Stimulated activated CD4-positive, alpha-beta T cell treated with anti-CD3 and anti-CD28 coated beads, Interleukin-4, amount 100 ng/mL, for 48 hours (primary cell): Measurements from ENCODE around the gene PRKCZ.

Experiments
- DNase-seq, 2 donors: peaks; one replicate each; pipeline ENCODE4 v3.0.0-alpha.2; 2020; ENCODE audit warnings: low read depth in 2 of 2

PRKCZ gene

DNA sequence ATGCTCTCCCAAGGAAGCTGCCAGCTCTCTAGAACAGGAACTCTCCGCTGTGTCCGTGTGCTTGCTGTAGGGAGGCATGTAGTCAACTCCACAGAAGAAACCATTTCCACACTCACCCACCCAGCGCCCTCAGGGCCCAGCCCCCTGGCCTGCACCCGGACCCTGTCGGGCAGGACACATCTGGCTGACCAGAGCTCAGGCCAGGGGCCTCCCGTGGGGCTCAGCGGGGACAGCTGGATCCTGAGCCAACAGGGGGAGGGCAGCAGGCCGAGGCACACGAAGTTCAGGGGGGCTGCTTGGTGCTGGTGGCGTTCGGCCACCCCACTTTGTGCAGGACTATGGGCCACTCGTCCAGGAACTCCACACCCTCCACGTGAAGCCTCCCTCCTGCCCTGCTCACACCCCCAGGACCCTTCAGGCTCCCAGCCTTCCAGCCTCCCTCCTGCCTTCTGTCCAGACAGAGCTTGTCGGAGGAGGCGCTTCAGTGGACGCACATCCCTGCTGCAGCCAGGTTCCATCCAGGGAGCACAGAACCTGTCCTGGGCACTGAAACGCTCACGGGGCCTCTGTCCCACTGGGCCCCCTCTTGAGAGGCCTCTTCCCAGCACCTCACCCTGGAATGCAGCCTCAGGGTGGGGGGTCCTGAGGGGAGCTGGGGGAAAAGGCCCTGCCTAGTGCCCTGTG, 159.3 kb downstream of the PRKCZ start:
- DNase-seq: no peak

- no peak for DNase-seq
Measured at GRCh38 chr1:2210084-2210653, 160.0 kb downstream of the PRKCZ start.

DNA sequence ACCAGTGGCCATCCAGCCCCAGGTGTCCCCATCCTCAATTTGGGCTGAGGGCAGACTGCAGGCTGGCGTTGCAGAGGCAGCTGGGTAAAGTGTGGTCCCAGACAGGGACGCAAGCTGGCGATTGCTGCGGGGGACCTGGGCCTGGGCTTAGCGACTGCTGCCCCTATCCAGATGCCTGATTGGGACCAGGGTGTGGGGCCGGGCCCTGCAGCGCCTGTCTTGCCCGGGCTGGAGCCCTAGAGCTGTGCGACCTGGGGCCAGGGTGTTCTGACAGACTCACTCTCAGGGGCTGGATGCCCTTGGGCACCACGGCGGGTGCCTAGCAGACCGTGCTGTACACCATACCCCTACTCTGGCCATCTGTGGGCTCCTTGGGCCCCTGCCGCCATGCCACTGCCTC, 160.6 kb downstream of the PRKCZ start:
- no peak for DNase-seq

GRCh38 chr1:2212274-2212531, 162.0 kb downstream of the PRKCZ start:
- no peak for DNase-seq

- DNase-seq: no peak
Measured at GRCh38 chr1:2212532-2213491, 162.6 kb downstream of the PRKCZ start.

- DNase-seq: no peak
Measured at GRCh38 chr1:2213576-2214505, 163.6 kb downstream of the PRKCZ start.

- DNase-seq: no peak
Measured at GRCh38 chr1:2214541-2215241, 164.5 kb downstream of the PRKCZ start.

GRCh38 chr1:2215329-2215728, 165.1 kb downstream of the PRKCZ start:
- DNase-seq: no peak

GRCh38 chr1:2215909-2216766, 165.9 kb downstream of the PRKCZ start:
- no peak for DNase-seq

GRCh38 chr1:2216767-2217058, 166.5 kb downstream of the PRKCZ start:
- DNase-seq: no peak

GRCh38 chr1:2221271-2221670, 171.1 kb downstream of the PRKCZ start:
- DNase-seq: no peak

- DNase-seq: no peak
Measured at GRCh38 chr1:2224170-2224584, 174.0 kb downstream of the PRKCZ start.

DNA sequence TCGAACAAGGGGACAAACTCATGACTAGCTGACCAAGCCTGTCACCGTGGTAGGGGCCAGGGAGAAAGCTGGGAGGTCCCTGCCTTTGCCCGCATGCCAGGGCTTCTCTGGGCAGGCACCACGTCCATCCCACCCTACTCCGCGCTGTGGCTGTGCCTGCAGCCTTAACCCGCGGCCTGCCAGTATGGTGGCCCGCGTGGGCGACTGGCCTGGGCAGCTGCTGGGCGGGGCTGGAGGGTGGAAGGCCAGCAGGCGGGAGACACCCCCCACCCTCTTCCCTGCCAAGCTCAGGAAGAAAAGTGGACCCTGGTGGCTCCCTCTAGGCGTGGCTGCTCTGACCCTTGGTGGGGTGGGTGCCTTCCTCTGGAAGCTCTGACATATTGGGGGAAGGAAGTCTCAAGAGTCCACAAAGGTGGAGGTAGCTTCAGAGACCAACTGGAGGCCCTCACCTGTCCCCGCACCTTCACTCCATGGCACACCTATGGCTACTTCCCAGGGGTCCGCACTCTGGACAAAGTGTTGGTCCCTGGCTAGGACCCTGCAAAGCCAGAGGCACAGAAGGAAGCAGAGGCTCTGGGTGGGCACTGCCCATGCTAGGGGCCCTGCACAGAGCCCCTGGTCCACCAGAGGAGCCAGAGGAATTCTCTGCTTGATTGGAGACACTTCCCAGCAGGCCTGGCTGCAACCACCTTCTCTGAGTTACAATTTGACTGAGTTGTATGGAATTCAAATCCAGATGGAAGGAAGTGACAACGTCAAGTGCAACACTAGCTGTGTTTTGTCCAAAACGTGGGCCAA, 174.6 kb downstream of the PRKCZ start:
- DNase-seq: no peak

DNA sequence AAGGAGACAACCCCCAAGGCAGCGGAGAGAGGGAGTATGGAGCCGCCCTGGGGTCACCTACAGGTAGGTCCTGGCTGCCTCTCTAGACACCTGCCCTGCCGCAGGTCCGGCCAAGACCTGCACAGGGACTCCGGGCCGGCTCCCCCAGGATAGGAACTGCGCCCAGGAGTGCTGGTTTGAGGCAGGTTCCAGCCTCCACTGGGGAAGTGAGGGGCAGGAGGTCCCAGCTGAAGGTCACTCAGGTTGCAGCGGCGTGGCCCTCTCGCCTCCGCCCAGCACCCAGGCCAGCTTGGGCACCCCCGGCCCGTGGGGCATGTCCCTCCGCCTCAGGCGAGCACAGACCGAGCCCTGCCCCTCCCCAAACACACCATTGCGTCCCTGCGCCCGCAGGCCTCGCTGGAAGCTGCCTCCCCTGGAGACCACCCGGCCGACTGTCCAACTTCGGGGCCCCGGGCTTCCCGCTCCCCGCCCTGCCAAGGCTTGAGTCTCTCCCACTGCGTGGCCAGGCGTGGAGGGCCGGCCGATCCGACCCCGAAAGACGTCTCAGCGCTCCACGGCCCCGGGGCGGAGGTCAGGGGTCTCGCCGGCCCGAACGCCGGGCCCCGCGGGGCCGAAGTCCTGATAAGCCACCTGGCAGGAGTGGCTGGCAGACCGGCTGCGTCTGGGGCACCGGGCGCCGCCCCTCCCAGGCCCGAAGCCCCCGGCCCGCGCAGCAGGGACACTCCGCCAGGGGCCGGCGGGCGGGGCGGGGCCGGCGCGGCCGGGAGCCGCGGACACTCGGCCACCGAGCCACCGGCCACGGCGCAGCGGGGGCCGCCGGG, 176.5 kb downstream of the PRKCZ start:
- no peak for DNase-seq

GRCh38 chr1:2227346-2228156, 177.3 kb downstream of the PRKCZ start:
- DNase-seq: peak; percentile 94

DNA sequence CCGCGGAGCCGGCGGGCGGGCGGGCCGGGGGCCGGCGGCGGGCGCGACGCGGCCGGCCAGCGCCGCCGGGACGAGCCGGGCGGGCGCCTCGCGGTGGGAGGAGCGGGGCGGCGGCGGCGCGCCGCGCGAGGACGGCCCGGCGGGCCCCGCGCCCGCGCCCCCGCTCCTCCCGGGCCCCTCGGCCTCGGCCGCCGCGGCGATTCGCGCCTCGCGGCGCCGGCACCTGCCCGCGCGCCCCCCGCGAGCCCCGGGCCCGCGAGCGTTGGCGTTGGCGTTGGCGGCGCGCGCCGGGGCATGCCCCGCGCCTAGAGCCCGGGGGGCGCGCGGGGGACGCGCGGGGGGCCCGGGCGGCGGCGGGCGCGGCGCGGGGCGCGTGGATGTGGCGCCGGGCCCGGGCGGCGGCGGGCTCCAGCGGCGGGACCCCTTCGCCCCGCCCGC, 178.0 kb downstream of the PRKCZ start, which contains the start of gene SKI:
TSS of gene SKI (plus strand) at position 163 of the 438 bp plus-strand sequence. CDS start 448 bp downstream, outside the sequence.
- DNase-seq: no peak

- no peak for DNase-seq
Measured at GRCh38 chr1:2228694-2229036, 178.5 kb downstream of the PRKCZ start.
